IMR-90 (cell line): ENCODE results near the gene TXNRD1. TPM values are rescaled to one million over a fixed set of nuclear protein-coding genes. Genes with fewer than 3 reads are reported as not detected.

Experiments used
- ATAC-seq: fragments of 200-7000 bp; cut with Tn5 transposase; 2 replicates; pipeline ENCODE4 v1.9.1; 2020; ENCODE audit warnings: low read depth, mild to moderate bottlenecking, moderate library complexity
- BruUV-seq: library from RNA; stranded (reverse); fragments of 400-500 nt; replicated peaks from 2 replicates; lab custom pipeline; 2021; lab: Mats Ljungman, UMichigan
- CTCF ChIA-PET: fragments of 300-600 bp; formaldehyde crosslinking; extraction: SDS; loops from one replicate; lab custom pipeline; 2021; ENCODE audit warnings: antibody characterized with exemption; lab: Yijun Ruan, JAX
- POLR2A ChIA-PET: fragments of 300-600 bp; sonication (Branson Sonifier 250); formaldehyde crosslinking; loops from one replicate; lab custom pipeline; 2022; ENCODE audit warnings: antibody characterized with exemption; ENCODE audit not compliant: unreplicated experiment; lab: Charles Lee
- DNase-seq: peaks from one replicate; pipeline ENCODE4 v3.0.0; 2013
- H2AFZ ChIP-seq: replicated peaks from 2 replicates; pipeline ENCODE3; 2013; ENCODE audit warnings: low read length, mild to moderate bottlenecking; ENCODE audit not compliant: poor library complexity
- H2AK5ac ChIP-seq: 2 replicates; pipeline ENCODE4 v1.6.1; 2013; ENCODE audit warnings: low read depth, low read length, inconsistent platforms
- H2AK9ac ChIP-seq: replicated peaks from 2 replicates; pipeline ENCODE3; 2013; ENCODE audit warnings: mild to moderate bottlenecking, low read depth, low read length, moderate library complexity; ENCODE audit not compliant: poor library complexity
- H2BK120ac ChIP-seq: 2 replicates; pipeline ENCODE4 v1.6.1; 2013; ENCODE audit warnings: low read depth, low read length, inconsistent platforms
- H2BK15ac ChIP-seq: 3 replicates; pipeline ENCODE4 v1.6.1; 2013; ENCODE audit warnings: low read depth, low read length, inconsistent platforms
- H2BK20ac ChIP-seq: 2 replicates; pipeline ENCODE4 v1.6.1; 2013; ENCODE audit warnings: low read depth, mild to moderate bottlenecking, inconsistent platforms, low read length, moderate library complexity
- H2BK5ac ChIP-seq: 2 replicates; pipeline ENCODE4 v1.6.1; 2013; ENCODE audit warnings: mild to moderate bottlenecking, low read depth, low read length, inconsistent platforms; ENCODE audit not compliant: poor library complexity, severe bottlenecking
- H3K14ac ChIP-seq: replicated peaks from 2 replicates; pipeline ENCODE4 v1.6.1; 2013; ENCODE audit warnings: low read depth, low read length, inconsistent platforms
- H3K18ac ChIP-seq: 2 replicates; pipeline ENCODE4 v1.6.1; 2013; ENCODE audit warnings: low read depth, low read length, control low read depth
- H3K23ac ChIP-seq: 2 replicates; pipeline ENCODE4 v1.6.1; 2013; ENCODE audit warnings: low read depth, low read length, inconsistent platforms
- H3K27ac ChIP-seq: 2 replicates; pipeline ENCODE4 v1.5.1; 2013; ENCODE audit warnings: mild to moderate bottlenecking, control low read depth, low read length; ENCODE audit not compliant: insufficient read depth
- H3K27me3 ChIP-seq: 2 replicates; pipeline ENCODE4 v1.6.1; 2013; ENCODE audit warnings: low read length; ENCODE audit not compliant: control insufficient read depth, insufficient read depth
- H3K36me3 ChIP-seq: 2 replicates; pipeline ENCODE4 v1.6.1; 2013; ENCODE audit warnings: low read length, mixed read lengths; ENCODE audit not compliant: control insufficient read depth, insufficient read depth
- H3K4ac ChIP-seq: 2 replicates; pipeline ENCODE4 v1.6.1; 2013; ENCODE audit warnings: low read depth, low read length, inconsistent platforms
- H3K4me1 ChIP-seq: 2 replicates; pipeline ENCODE4 v1.6.1; 2013; ENCODE audit warnings: low read length, mixed read lengths; ENCODE audit not compliant: control insufficient read depth, insufficient read depth
- H3K4me2 ChIP-seq: 2 replicates; pipeline ENCODE4 v1.6.1; 2013; ENCODE audit warnings: low read depth, mild to moderate bottlenecking, control low read depth, low read length, moderate library complexity
- H3K4me3 ChIP-seq: 2 replicates; pipeline ENCODE4 v1.5.1; 2013; ENCODE audit warnings: low read depth, mild to moderate bottlenecking, control low read depth, low read length, moderate library complexity; ENCODE audit not compliant: insufficient read depth
- H3K56ac ChIP-seq: 2 replicates; pipeline ENCODE4 v1.6.1; 2013; ENCODE audit warnings: low read length, inconsistent platforms; ENCODE audit not compliant: insufficient read depth; ENCODE audit errors: extremely low read depth
- H3K79me1 ChIP-seq, 2 experiments: 2 replicates each; pipeline ENCODE4 v1.6.1; 2013; ENCODE audit warnings: low read length in 2 of 2, inconsistent platforms in 1 of 2, low read depth in 1 of 2
- H3K9ac ChIP-seq: 2 replicates; pipeline ENCODE4 v1.6.1; 2013; ENCODE audit warnings: low read depth, low read length, control low read depth
- H3K9me1 ChIP-seq: 2 replicates; pipeline ENCODE4 v1.6.1; 2013; ENCODE audit warnings: low read length, inconsistent platforms; ENCODE audit not compliant: insufficient read depth
- H3K9me3 ChIP-seq: 2 replicates; pipeline ENCODE4 v1.6.1; 2013; ENCODE audit warnings: low read length; ENCODE audit not compliant: control insufficient read depth, insufficient read depth
- H4K20me1 ChIP-seq: 2 replicates; pipeline ENCODE4 v1.6.1; 2013; ENCODE audit warnings: low read length, inconsistent platforms; ENCODE audit not compliant: insufficient read depth
- H4K5ac ChIP-seq: 2 replicates; pipeline ENCODE4 v1.6.1; 2013; ENCODE audit warnings: mild to moderate bottlenecking, low read depth, low read length, control low read depth
- H4K8ac ChIP-seq, 2 experiments: 2 replicates each; pipeline ENCODE4 v1.6.1; 2013; ENCODE audit warnings: low read depth in 2 of 2, low read length in 2 of 2, control low read depth in 1 of 2, inconsistent platforms in 1 of 2
- H4K91ac ChIP-seq: 2 replicates; pipeline ENCODE4 v1.6.1; 2013; ENCODE audit warnings: low read depth, low read length, inconsistent platforms; ENCODE audit not compliant: insufficient read depth
- MAFK ChIP-seq: IDR thresholded peaks from 2 replicates; pipeline ENCODE4 v1.6.1; 2012; ENCODE audit warnings: low read depth, low read length, improper control_type of control experiment
- MAZ ChIP-seq: IDR thresholded peaks from 2 replicates; pipeline ENCODE4 v1.6.1; 2012; ENCODE audit warnings: low read depth, mild to moderate bottlenecking, low read length, improper control_type of control experiment, moderate library complexity, borderline replicate concordance
- POLR2A ChIP-seq: IDR thresholded peaks from 2 replicates; pipeline ENCODE4 v1.6.1; 2012; ENCODE audit warnings: mild to moderate bottlenecking, low read depth, low read length
- RFX5 ChIP-seq: IDR thresholded peaks from 2 replicates; pipeline ENCODE4 v1.8.0; 2012; ENCODE audit warnings: low read depth, mild to moderate bottlenecking, low read length, moderate library complexity
- WGBS, 2 experiments: methylation state at CpG; one replicate each; pipeline versions ENCODE4 v1.1.5 to v1.1.7; 2013; ENCODE audit warnings: missing lambda C conversion rate in 2 of 2; ENCODE audit not compliant: insufficient read length in 1 of 2; ENCODE audit errors: extremely low coverage in 2 of 2; 5-methylcytosine and 5-hydroxymethylcytosine counted together
- dilution Hi-C: fragments of 300-500 bp; cut with HindIII; formaldehyde crosslinking; loops from one replicate; pipeline ENCODE4 v1.14.3; 2018; ENCODE audit warnings: low sequenced_read_pairs; ENCODE audit not compliant: unreplicated experiment
- in situ Hi-C: fragments of 300-500 bp; cut with MboI; formaldehyde crosslinking; loops from 3 replicates; pipeline ENCODE4 v1.14.3; 2019; ENCODE audit warnings: low sequenced_read_pairs, inconsistent platforms, mixed read lengths
- intact Hi-C: fragments of 100-400 bp; cut with micrococcal nuclease; formaldehyde crosslinking; loops from 2 replicates; pipeline ENCODE4 v1.10.0; 2022
- polyA plus RNA-seq, 3 experiments: library from polyadenylated mRNA; depleted of rRNA; stranded (reverse); fragments of >200 nt; gene quantifications; 2 replicates each; pipeline ENCODE4 v1.2.3, GENCODE V29; 2012; ENCODE audit warnings: low replicate concordance in 1 of 3
- total RNA-seq: library from RNA; depleted of rRNA; stranded (reverse); fragments of >200 nt; gene quantifications from 2 replicates; pipeline ENCODE4 v1.2.3, GENCODE V29; 2012
- TF ChIP-seq, protein P1 (sequence below): fragments of 150-350 bp; IDR thresholded peaks from 2 replicates; pipeline ENCODE4 v1.6.1; 2017; ENCODE audit warnings: mild to moderate bottlenecking, antibody characterized with exemption, low read length, low read depth

Gene TXNRD1
- total and polyA plus RNA-seq, 2 of the 4 experiments (the other 2 are of a cell fraction) = 379 to 582 TPM

DNA sequence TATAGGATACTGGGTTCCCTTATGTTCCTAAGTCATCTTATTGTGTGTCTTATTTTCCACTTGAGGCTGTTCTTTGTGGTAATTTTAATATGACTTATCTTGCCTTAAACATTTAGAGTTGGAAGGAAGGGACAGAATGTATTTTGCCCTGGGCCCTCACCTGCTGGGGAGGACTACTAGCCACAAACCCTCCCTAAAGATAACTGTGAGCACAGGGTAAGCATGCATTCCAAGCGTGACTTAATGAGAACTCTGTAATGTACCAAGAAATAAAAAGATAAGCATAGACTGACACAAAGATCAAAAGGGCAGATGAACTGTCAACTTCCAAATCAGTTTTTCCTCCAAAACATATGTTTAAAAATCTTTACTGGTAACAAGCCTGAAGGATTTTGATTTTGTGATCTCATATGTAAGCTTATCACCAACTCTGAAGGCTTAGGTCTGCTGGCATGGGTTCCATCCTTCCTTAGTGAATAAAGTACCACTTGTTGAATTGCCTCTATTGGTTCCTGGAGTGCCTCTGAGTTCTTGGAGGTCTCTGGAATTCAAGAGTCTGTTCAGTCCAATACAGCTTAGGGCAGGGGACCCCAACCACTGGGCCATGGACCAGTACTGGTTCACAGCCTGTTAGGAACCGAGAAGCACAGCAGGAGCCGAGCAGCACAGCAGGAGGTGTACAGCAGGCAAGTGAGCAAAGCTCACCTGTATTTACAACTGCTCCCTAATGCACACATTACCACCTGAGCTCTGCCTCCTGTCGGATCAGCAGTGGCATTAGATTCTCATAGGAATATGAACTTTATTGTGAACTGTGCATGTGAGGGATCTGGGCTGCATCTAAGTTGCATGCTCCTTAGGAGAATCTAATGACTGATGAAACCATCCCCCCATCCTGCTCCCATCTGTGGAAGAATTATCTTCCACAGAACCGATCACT lies 47.8 kb upstream of the TXNRD1 start:
- Histone ChIP-seq H3K56ac (no peak overlapping the region), H3K79me1 (no peaks in the 10 kb centered on the region), H4K5ac (no peak overlapping the region), H2AK9ac (no peak overlapping the region), H2BK120ac (no peak overlapping the region), H3K4ac (no peak overlapping the region), H3K36me3 (no peaks in the 10 kb centered on the region), H3K9me1 (no peaks in the 10 kb centered on the region), H2BK20ac (no peak overlapping the region), H3K4me2 (no peak overlapping the region), H4K91ac (no peak overlapping the region), H3K14ac (no peak overlapping the region), H2BK15ac (no peak overlapping the region; the same call in 2 of the 3 replicates), H3K23ac (no peak overlapping the region), H3K9me3 (no peaks in the 10 kb centered on the region), H3K27me3 (no peaks in the 10 kb centered on the region), H3K18ac (no peak overlapping the region), H3K27ac (no peak overlapping the region), H4K20me1 (no peaks in the 10 kb centered on the region), H4K8ac (no peak overlapping the region), H2BK5ac (no peak overlapping the region), H2AFZ (peak overlapping the region; percentile 63), H3K4me1 (no peaks in the 10 kb centered on the region; the same call in 1 of the 2 replicates), H3K4me3 (no peak overlapping the region), H3K9ac (no peak overlapping the region), H2AK5ac (no peak overlapping the region)
- dilution Hi-C loops = no loop called here
- ATAC-seq (no peak), DNase-seq (no peak)
- intact Hi-C loops = no loop called here
- POLR2A ChIA-PET = no interaction called here
- BruUV-seq = no TSS peak
- CTCF ChIA-PET = interaction anchor here (0.6 to 0.7 kb wide), 3 partner anchors 10 to 935 kb away, joined by 3 read pairs; no protein-coding TSS in a partner anchor
- WGBS, 2 experiments = no CpG with 5 or more reads among the region's 5 CpGs
- in situ Hi-C loops = no loop called here
- no peak for TF ChIP-seq MAZ
- TF ChIP-seq, protein P1, sequence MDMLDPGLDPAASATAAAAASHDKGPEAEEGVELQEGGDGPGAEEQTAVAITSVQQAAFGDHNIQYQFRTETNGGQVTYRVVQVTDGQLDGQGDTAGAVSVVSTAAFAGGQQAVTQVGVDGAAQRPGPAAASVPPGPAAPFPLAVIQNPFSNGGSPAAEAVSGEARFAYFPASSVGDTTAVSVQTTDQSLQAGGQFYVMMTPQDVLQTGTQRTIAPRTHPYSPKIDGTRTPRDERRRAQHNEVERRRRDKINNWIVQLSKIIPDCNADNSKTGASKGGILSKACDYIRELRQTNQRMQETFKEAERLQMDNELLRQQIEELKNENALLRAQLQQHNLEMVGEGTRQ = no peak
- no peak for TF ChIP-seq MAFK
- TF ChIP-seq POLR2A = no peak
- TF ChIP-seq RFX5 = no peak
